ENCODE results near the gene TRIM44.
A peak's percentile ranks its signal among the peaks of the same experiment; 100 is the strongest.

Gene TRIM44

GRCh38 chr11:35794333-35794732, 131.8 kb downstream of the TRIM44 start:
- in situ Hi-C loops (cut with HindIII; ENCODE audit: low pct_ligation_motif_present, low pct_unique_long_range_greater_than_20kb, low sequenced_read_pairs), result no loop called here
- DNase-seq, result no peak

DNA sequence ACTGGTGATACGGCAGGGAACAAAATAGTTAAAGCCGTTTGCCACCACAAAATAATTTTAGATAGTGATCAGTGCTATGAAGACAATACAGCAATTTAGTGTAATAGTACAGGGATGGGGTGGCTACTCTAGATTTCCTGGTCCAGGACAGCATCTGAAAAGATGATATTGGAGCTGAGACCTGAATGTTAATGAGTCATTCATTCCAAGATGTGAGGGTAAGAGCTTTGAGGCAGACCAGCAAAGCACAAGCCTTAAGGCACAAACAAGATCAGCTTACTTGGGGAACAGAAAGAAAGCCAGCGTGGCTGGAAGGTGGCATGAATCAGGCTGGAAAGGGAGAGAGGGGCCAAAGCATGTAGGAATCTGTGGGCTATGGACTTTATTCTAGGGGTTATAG, 132.3 kb downstream of the TRIM44 start:
- in situ Hi-C loops (cut with HindIII; ENCODE audit: low pct_ligation_motif_present, low pct_unique_long_range_greater_than_20kb, low sequenced_read_pairs), result no loop called here

DNA sequence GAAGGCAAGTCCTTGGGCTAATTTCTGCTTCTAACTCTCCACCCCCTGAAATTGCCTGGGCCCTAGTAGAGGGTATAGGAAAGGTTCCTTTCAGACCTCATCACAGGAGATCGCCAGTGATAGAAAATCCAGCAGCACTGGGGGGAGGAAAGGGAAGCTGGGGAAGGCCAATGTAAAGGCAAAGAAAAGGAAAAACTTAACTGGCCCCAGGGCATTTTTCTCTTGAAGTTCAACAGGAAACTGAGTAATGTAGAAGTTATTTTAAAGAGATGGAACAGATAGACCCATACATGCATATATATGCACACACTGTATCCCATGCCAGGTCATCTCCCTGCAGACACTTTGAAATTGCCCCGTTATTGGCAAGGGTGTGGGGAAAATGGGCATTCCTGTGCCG, 134.0 kb downstream of the TRIM44 start:
- in situ Hi-C loops (cut with HindIII; ENCODE audit: low pct_ligation_motif_present, low pct_unique_long_range_greater_than_20kb, low sequenced_read_pairs), result no loop called here
- no peak for DNase-seq

More for the DNA sequence above, 132.3 kb downstream of the TRIM44 start:
- no peak for DNase-seq

DNA sequence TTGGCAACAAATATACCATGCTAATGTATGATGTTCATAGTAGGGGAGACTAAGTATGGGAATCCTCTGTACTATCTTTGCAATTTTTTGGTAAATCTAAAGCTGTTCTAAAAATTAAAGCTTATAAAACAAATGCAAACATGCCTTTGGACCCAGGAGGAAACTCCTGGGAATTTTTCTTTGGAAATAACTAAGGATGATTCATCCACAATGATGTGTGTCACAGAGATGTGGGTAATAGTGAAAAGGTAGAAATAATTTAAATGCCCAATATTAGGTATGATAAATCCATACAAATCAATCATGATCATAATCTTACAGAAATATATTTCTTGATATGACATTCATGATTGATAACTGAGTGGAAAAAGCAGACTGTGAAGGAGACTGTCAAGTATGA, 135.8 kb downstream of the TRIM44 start:
- peak; percentile 7 for DNase-seq
- in situ Hi-C loops (cut with HindIII; ENCODE audit: low pct_ligation_motif_present, low pct_unique_long_range_greater_than_20kb, low sequenced_read_pairs), result no loop called here

- in situ Hi-C loops (cut with HindIII; ENCODE audit: low pct_ligation_motif_present, low pct_unique_long_range_greater_than_20kb, low sequenced_read_pairs), result no loop called here
Observed at GRCh38 chr11:35798983-35799382, 136.4 kb downstream of the TRIM44 start.

DNA sequence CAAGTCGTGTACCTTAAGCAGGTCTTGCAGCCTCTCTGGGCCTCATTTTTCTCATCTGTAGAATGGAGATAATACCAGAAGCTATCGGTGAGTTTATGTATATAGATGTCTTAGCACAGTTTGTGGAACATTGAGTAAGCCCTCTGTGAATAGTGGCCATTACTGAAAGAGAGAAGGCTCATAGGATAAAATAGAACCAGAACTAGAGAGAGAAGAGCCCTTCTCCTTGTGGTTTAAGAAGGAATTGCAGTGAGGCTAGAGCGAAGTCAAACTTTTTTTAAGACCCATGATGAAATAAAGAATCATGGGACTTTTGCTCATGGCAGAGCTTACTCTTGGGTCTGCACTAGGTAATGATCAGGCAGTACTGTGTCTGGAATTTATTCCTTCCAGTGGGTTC, 137.1 kb downstream of the TRIM44 start:
- in situ Hi-C loops (cut with HindIII; ENCODE audit: low pct_ligation_motif_present, low pct_unique_long_range_greater_than_20kb, low sequenced_read_pairs), result no loop called here

More at GRCh38 chr11:35798983-35799382, 136.4 kb downstream of the TRIM44 start:
- no peak for DNase-seq

DNA sequence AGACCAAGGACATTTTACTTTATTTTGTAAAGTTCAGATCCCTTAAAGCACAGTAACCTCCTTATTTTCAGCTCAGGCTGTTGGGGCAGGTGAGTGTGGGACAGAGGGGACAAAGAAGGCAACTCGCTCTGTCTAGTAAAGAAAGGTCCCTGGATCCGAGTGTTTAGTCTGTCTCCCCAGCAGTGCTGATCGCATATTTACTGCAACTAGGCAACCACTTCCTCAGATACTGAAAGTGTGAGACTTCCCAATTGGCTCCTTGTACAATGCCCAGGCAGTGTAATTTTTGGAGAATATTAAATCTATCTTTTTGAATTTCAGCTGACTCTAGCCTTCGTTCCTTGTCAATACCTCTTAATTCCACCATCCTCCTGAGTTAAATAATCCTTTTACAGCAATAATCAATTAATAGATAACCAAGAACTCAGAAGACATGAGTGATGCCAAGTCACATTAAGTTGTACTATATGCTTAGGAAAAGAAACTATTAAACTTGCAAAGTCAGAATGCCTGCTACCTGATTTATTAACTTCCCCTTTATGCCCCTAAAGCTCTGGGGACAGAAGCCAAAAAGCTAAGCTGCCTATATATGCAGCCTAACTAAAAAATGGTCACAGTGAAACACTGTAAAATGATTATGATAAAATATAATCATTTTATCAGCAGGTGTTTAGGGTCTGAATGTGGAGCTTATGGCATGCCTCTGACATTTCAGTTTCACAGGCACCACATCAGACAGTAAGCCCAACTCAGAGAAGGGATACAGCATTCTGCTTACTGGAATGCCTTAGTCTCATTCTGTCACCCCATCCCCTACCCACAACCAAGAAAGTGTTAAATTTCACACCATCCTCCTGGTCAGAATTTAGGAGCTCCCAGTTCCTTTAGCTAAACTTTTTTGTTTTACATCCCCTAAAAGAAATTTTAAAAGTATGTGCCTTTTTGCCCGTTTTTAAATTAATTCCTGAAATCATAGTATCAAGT, 138.7 kb downstream of the TRIM44 start:
- in situ Hi-C loops (cut with HindIII; ENCODE audit: low pct_ligation_motif_present, low pct_unique_long_range_greater_than_20kb, low sequenced_read_pairs), result no loop called here
- DNase-seq, result no peak

More for the DNA sequence above, 137.1 kb downstream of the TRIM44 start:
- no peak for DNase-seq

DNA sequence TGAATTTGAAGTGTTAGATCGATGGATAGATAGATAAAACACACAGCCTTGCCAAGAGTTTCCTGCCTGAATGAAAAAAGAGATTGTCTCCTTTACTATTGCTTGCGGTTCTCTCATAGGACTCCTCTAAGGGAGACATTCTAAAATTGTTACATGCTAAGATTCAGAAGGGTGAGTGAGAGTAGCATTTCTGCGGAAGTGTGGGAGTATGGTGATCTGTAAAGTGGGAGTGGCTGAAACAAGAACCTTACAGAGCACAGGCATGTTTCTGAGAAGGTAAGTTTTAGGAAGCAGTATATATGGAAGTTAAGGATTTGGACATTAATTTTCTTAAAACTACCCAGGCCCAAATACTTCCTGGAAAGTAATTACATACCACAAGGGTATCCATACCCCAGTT, 139.6 kb downstream of the TRIM44 start:
- DNase-seq, result no peak

DNA sequence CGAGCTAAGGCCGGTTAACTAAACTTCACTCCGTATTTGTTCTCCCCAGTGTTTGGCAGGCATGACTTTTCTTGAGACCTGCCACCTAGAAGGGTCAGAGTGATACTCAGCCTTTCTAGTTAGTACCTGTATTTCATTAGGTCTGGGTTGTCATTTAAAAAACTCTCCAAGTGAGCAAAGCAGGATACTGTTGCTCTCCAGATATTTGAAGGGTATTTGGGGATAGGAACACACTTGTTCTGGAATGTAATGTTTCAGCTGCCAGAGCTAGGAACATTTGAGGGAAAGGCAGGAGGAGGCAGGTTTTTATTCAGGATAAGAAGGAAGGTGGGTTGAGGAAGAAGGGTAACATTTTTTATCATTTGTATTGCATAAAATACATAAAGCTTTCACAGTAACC, 140.1 kb downstream of the TRIM44 start:
- in situ Hi-C loops (cut with HindIII; ENCODE audit: low pct_ligation_motif_present, low pct_unique_long_range_greater_than_20kb, low sequenced_read_pairs), result no loop called here

More for the DNA sequence above, 139.6 kb downstream of the TRIM44 start:
- in situ Hi-C loops (cut with HindIII; ENCODE audit: low pct_ligation_motif_present, low pct_unique_long_range_greater_than_20kb, low sequenced_read_pairs), result no loop called here

DNA sequence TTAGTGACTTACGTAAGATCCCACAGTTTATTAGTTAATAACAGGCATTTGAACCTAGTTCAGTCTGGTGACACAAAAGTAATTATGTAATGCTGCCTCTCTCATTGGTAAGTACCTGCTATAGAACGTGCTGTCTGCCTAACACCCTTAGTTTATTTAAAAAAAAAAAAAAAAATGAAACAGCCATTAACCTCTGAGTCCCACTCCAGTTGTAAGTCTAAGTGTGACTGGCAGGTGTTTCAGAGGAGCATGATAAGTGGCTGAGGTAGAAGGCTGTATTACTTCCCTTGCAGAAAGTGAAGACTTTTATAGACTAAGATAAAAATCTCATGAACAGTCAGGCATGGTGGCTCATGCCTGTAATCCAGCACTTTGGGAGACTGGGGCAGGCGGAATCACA, 140.5 kb downstream of the TRIM44 start:
- in situ Hi-C loops (cut with HindIII; ENCODE audit: low pct_ligation_motif_present, low pct_unique_long_range_greater_than_20kb, low sequenced_read_pairs), result no loop called here
- no peak for DNase-seq

More for the DNA sequence above, 140.1 kb downstream of the TRIM44 start:
- no peak for DNase-seq

DNA sequence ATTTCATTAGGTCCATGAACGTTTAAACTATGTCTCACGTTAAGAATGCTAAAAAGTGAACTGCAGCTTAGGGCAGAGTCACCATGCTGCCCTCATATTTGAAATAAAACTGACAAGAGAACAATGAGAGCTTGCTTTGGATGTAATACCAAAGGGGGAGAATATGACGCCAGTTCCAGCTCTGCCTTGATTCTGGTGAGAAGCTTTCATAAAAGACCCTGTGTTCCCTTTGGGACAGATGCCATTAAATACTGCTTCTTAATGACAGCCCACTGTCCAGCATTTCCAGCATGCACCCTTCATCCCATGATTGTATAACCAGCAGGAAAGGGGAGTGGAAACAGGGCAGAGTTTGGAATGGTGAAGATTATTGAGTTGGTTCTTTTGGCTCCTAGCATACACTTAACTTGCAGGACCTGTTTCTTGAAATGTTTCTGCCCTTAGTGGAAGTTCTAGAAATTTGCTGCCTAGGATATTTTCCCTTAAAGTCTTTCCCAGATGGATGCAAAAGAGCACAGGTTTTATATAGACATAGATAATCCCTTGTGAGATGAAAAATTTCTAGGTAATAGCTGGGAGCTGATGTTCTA, 142.0 kb downstream of the TRIM44 start:
- in situ Hi-C loops (cut with HindIII; ENCODE audit: low pct_ligation_motif_present, low pct_unique_long_range_greater_than_20kb, low sequenced_read_pairs), result no loop called here
- no peak for DNase-seq

DNA sequence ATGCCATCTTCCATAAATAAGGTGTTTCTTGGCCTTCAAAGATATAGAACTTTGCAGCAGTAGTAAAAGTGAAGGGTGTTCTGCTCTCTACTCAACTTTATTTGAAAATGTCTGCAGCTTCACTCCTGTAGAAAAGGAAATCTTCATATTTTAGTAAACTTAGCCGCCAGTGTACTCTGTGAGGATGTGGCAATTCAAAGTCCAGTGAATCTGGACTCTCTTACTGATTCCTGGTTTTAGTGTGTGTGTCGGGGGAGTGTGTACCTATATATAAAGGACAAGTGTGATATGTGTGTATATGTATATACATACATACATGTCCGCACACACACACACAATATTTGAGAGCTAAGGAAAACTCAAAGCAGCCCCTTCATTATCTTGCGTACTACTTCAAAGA, 147.0 kb downstream of the TRIM44 start:
- in situ Hi-C loops (cut with HindIII; ENCODE audit: low pct_ligation_motif_present, low pct_unique_long_range_greater_than_20kb, low sequenced_read_pairs), result no loop called here
- no peak for DNase-seq

DNA sequence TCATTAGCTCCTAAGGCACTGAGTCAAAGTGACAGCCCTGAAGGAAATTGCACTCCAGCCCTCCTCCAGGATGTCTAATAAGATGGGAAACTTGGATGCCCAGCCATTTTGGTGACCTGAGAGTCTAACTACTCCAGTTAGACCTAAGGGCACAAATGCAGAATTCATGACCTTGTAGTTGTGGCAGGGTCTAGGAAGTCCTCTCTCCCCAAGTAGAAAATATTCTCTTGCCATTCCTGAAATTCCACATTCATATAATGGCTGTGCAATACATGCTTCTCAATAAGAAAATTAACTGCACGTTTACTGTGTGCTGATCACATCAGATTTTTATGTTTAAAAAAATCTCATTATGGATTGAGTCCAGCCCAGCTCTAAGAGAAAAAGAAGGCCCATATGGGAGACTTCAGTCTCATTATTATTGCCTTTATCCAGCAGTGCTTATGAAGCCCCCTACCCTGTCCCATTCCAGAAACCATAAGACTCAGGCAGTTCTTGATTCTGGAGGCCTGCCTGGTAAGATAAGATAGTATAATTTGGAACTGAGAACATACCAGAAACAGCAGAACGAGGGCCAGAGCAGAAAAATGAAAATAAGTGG, 147.6 kb downstream of the TRIM44 start:
- no peak for DNase-seq
- in situ Hi-C loops (cut with HindIII; ENCODE audit: low pct_ligation_motif_present, low pct_unique_long_range_greater_than_20kb, low sequenced_read_pairs), result no loop called here

DNA sequence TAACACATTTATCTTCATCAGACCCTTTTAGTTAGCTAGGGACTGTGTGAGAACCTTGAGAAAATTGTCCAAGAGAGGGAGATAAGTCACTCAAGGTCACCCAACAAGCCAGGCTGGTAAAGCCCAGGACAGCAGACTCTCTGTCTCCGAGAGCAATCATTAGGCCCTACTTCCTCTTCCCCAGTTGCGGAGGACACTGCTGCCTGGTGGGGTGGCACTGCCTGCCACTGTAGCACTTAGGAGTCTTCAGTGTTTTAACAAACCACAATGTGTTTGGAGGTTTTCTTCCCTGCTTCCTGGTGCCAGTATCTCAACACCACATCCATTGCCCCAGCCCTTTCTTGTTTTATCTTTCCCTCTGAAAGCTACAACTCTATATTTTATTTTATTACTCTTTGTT, 149.2 kb downstream of the TRIM44 start:
- no peak for DNase-seq
- in situ Hi-C loops (cut with HindIII; ENCODE audit: low pct_ligation_motif_present, low pct_unique_long_range_greater_than_20kb, low sequenced_read_pairs), result no loop called here

- in situ Hi-C loops (cut with HindIII; ENCODE audit: low pct_ligation_motif_present, low pct_unique_long_range_greater_than_20kb, low sequenced_read_pairs), result no loop called here
- DNase-seq, result no peak
Observed at GRCh38 chr11:35812828-35813227, 150.3 kb downstream of the TRIM44 start.

GRCh38 chr11:35814081-35814695, 151.6 kb downstream of the TRIM44 start:
- no peak for DNase-seq
- in situ Hi-C loops (cut with HindIII; ENCODE audit: low pct_ligation_motif_present, low pct_unique_long_range_greater_than_20kb, low sequenced_read_pairs), result no loop called here

- DNase-seq, result no peak
- in situ Hi-C loops (cut with HindIII; ENCODE audit: low pct_ligation_motif_present, low pct_unique_long_range_greater_than_20kb, low sequenced_read_pairs), result no loop called here
Observed at GRCh38 chr11:35814720-35815305, 152.2 kb downstream of the TRIM44 start.

DNA sequence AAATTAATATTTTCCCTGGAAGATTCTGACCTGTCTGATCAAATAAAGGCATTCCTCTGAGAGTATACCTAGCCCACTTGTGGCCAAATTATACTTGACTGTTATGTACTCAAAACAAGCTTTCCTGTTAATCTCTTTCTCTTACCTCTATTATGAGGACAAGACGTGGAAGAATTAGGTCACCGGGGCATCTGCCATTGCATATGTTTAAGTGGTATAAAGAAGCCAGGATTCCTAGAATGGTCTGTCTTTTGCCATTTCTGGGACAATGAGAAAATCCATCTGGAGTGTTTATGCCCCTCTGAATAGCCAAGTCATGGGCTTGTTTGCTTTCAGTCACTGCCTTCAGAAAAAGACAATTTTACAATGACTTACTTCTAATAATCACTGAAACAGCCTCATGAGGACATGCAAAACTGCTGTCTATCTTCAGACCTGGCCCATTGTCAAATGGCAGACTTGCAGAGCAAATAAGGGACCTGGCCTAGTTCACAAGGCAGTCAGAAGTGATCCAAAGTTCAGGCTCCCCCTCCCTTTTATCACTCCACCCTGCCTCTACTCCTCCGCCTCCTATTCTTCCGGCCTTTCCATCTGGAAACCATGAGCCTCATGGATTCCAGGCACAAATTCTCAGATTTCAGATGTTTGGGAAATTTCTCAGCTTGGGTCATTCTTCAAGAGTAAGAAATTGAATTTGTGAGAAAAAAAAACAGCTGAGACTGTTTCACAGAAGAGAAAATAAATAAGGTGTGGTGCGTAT, 153.2 kb downstream of the TRIM44 start:
- in situ Hi-C loops (cut with HindIII; ENCODE audit: low pct_ligation_motif_present, low pct_unique_long_range_greater_than_20kb, low sequenced_read_pairs), result no loop called here
- no peak for DNase-seq

Measured in ACHN (cell line).